OCI-LY1 (cell line): ENCODE data around the gene COA8.

Experiments used
- H2AFZ ChIP-seq: fragments of 200-600 bp; sonication (generic), shearing (Covaris generic); 2 replicates; pipeline ENCODE4 v1.6.0; 2014; ENCODE audit warnings: antibody characterized with exemption, mild to moderate bottlenecking, low read length
- H3F3A ChIP-seq: fragments of 200-600 bp; sonication (generic), shearing (Covaris generic); 2 replicates; pipeline ENCODE4 v1.6.0; 2014; ENCODE audit warnings: mild to moderate bottlenecking, antibody characterized with exemption, low read length, moderate library complexity; ENCODE audit not compliant: insufficient read depth
- H3K27ac ChIP-seq: fragments of 200-600 bp; sonication (generic); 2 replicates; pipeline ENCODE4 v1.5.1; 2014; ENCODE audit warnings: low read length, mixed run types, mild to moderate bottlenecking, low read depth; ENCODE audit not compliant: poor library complexity, severe bottlenecking
- H3K27me3 ChIP-seq: fragments of 200-600 bp; sonication (generic); 2 replicates; pipeline ENCODE4 v1.6.0; 2014; ENCODE audit warnings: antibody characterized with exemption, mild to moderate bottlenecking, low read length, moderate library complexity; ENCODE audit not compliant: insufficient read depth
- H3K36me3 ChIP-seq: fragments of 200-600 bp; sonication (generic); 2 replicates; pipeline ENCODE4 v1.6.1; 2014; ENCODE audit warnings: mild to moderate bottlenecking, antibody characterized with exemption, low read length, moderate library complexity, mixed read lengths; ENCODE audit not compliant: insufficient read depth
- H3K4me1 ChIP-seq: fragments of 200-600 bp; sonication (generic); 2 replicates; pipeline ENCODE4 v1.5.1; 2014; ENCODE audit warnings: mild to moderate bottlenecking, low read length, moderate library complexity; ENCODE audit not compliant: insufficient read depth, severe bottlenecking
- H3K4me2 ChIP-seq: fragments of 200-600 bp; sonication (generic), shearing (Covaris generic); 2 replicates; pipeline ENCODE4 v1.6.1; 2014; ENCODE audit warnings: low read length
- H3K4me3 ChIP-seq: fragments of 200-600 bp; sonication (generic); 2 replicates; pipeline ENCODE4 v1.5.1; 2014; ENCODE audit warnings: low read length, low read depth, mild to moderate bottlenecking, mixed read lengths; ENCODE audit not compliant: poor library complexity, severe bottlenecking
- H3K79me2 ChIP-seq: fragments of 200-600 bp; shearing (Covaris generic); 2 replicates; pipeline ENCODE4 v1.6.1; 2016; ENCODE audit warnings: mixed run types, low read length, mixed read lengths; ENCODE audit not compliant: insufficient read depth
- H3K9ac ChIP-seq: fragments of 200-600 bp; sonication (generic), shearing (Covaris generic); 2 replicates; pipeline ENCODE4 v1.6.1; 2014; ENCODE audit warnings: mild to moderate bottlenecking, low read length, mixed read lengths
- H3K9me2 ChIP-seq: fragments of 200-600 bp; sonication (generic), shearing (Covaris generic); 2 replicates; pipeline ENCODE4 v1.6.1; 2014; ENCODE audit warnings: low read depth, mild to moderate bottlenecking, low read length, mixed read lengths
- H3K9me3 ChIP-seq: fragments of 200-600 bp; shearing (Covaris generic); 2 replicates; pipeline ENCODE4 v1.6.1; 2014; ENCODE audit warnings: low read length, mixed read lengths
- H4K20me1 ChIP-seq: fragments of 200-600 bp; sonication (generic), shearing (Covaris generic); 2 replicates; pipeline ENCODE4 v1.6.0; 2016; ENCODE audit warnings: mild to moderate bottlenecking, low read length; ENCODE audit not compliant: insufficient read depth
- CTCF ChIP-seq: fragments of 200-600 bp; sonication (generic), shearing (Covaris generic); IDR thresholded peaks from 2 replicates; pipeline ENCODE4 v1.5.1; 2017; ENCODE audit warnings: mild to moderate bottlenecking, antibody characterized with exemption, low read length, moderate library complexity, mixed read lengths
- EZH2 ChIP-seq: fragments of 200-600 bp; sonication (generic), shearing (Covaris generic); IDR thresholded peaks from 2 replicates; pipeline ENCODE4 v1.8.0; 2017; ENCODE audit warnings: borderline replicate concordance, mixed run types, mild to moderate bottlenecking, antibody characterized with exemption, low read length, moderate library complexity, mixed read lengths

Gene COA8

GRCh38 chr14:103520657-103521437 lies 41.9 kb upstream of the COA8 start:
- Histone ChIP-seq H3K79me2 (no peaks in the 10 kb centered on the region), H3K27ac (no peak overlapping the region), H3K9me2 (no peaks in the 10 kb centered on the region), H3K9ac (no peak overlapping the region; the same call in 1 of the 2 replicates), H3K36me3 (no peaks in the 10 kb centered on the region), H3F3A (no peaks in the 10 kb centered on the region), H3K27me3 (no peaks in the 10 kb centered on the region), H3K4me1 (peaks cover 21% of the 10 kb centered on the region), H2AFZ (no peak overlapping the region), H3K4me2 (peak overlapping the region; percentile 63), H3K9me3 (no peaks in the 10 kb centered on the region), H3K4me3 (peak overlapping the region; percentile 55), H4K20me1 (no peaks in the 10 kb centered on the region)
- TF ChIP-seq EZH2 (no peak), CTCF (peak; percentile 58)

GRCh38 chr14:103521438-103521950 lies 41.3 kb upstream of the COA8 start:
- Histone ChIP-seq H3K36me3 (no peaks in the 10 kb centered on the region), H3K4me2 (peak overlapping the region; percentile 63), H3K4me3 (peak overlapping the region; percentile 55), H3K27me3 (no peaks in the 10 kb centered on the region), H3K79me2 (no peaks in the 10 kb centered on the region), H3K27ac (no peak overlapping the region), H3K9ac (peak overlapping the region; percentile 8; the same call in 1 of the 2 replicates), H3K4me1 (peaks cover 21% of the 10 kb centered on the region), H4K20me1 (no peaks in the 10 kb centered on the region), H3K9me3 (no peaks in the 10 kb centered on the region), H2AFZ (no peak overlapping the region), H3F3A (no peaks in the 10 kb centered on the region), H3K9me2 (no peaks in the 10 kb centered on the region)
- TF ChIP-seq EZH2 = no peak
- no peak for TF ChIP-seq CTCF

- peak overlapping the region; percentile 55 for H3K4me3 ChIP-seq
- no peaks in the 10 kb centered on the region for H4K20me1 ChIP-seq
Measured at GRCh38 chr14:103521951-103522563, 40.7 kb upstream of the COA8 start.

More at GRCh38 chr14:103521951-103522563, 40.7 kb upstream of the COA8 start:
- Histone ChIP-seq H3K4me1 (peaks cover 21% of the 10 kb centered on the region), H3K9me2 (no peaks in the 10 kb centered on the region), H3K9ac (no peak overlapping the region), H3F3A (no peaks in the 10 kb centered on the region), H3K9me3 (no peaks in the 10 kb centered on the region), H3K79me2 (no peaks in the 10 kb centered on the region), H2AFZ (no peak overlapping the region), H3K27ac (no peak overlapping the region), H3K27me3 (no peaks in the 10 kb centered on the region; the same call in 1 of the 2 replicates), H3K36me3 (no peaks in the 10 kb centered on the region), H3K4me2 (peak overlapping the region; percentile 63)
- TF ChIP-seq CTCF (no peak), EZH2 (no peak)
